BJ (cell line): ENCODE results near the gene RAP2A. TPM values are rescaled to one million over a fixed set of nuclear protein-coding genes. Genes with fewer than 3 reads are reported as not detected.

Experiments used
- CTCF ChIA-PET: fragments of 350-600 bp; formaldehyde crosslinking; extraction: SDS; loops from one replicate; lab custom pipeline; 2021; ENCODE audit warnings: antibody characterized with exemption, inconsistent platforms; lab: Yijun Ruan, JAX
- POLR2A ChIA-PET: fragments of 300-600 bp; sonication (Branson Sonifier 250); formaldehyde crosslinking; extraction: SDS; loops from one replicate; lab custom pipeline; 2021; ENCODE audit warnings: antibody characterized with exemption; lab: Charles Lee
- DNase-seq: peaks from one replicate; pipeline ENCODE4 v3.0.0-alpha.2; 2011; ENCODE audit warnings: low read depth
- H3K27me3 ChIP-seq: 2 replicates; pipeline ENCODE4 v1.6.0; 2011; ENCODE audit warnings: low read length; ENCODE audit not compliant: control insufficient read depth, insufficient read depth
- H3K36me3 ChIP-seq: 2 replicates; pipeline ENCODE4 v1.5.1; 2011; ENCODE audit warnings: low read length; ENCODE audit not compliant: control insufficient read depth, insufficient read depth
- H3K4me3 ChIP-seq: 2 replicates; pipeline ENCODE4 v1.5.1; 2011; ENCODE audit warnings: low read depth, mild to moderate bottlenecking, control low read depth, low read length
- CTCF ChIP-seq: IDR thresholded peaks from 2 replicates; pipeline ENCODE4 v1.5.1; 2011; ENCODE audit warnings: low read depth, mild to moderate bottlenecking, control low read depth, inconsistent platforms, low read length, moderate library complexity; ENCODE audit not compliant: insufficient read depth
- polyA plus RNA-seq: library from polyadenylated mRNA; depleted of rRNA; stranded (reverse); fragments of >200 nt; gene quantifications from 2 replicates; pipeline ENCODE4 v1.2.3, GENCODE V29; 2011

The RAP2A gene
- polyA plus RNA-seq, 1 experiment: 8.3 TPM

DNA sequence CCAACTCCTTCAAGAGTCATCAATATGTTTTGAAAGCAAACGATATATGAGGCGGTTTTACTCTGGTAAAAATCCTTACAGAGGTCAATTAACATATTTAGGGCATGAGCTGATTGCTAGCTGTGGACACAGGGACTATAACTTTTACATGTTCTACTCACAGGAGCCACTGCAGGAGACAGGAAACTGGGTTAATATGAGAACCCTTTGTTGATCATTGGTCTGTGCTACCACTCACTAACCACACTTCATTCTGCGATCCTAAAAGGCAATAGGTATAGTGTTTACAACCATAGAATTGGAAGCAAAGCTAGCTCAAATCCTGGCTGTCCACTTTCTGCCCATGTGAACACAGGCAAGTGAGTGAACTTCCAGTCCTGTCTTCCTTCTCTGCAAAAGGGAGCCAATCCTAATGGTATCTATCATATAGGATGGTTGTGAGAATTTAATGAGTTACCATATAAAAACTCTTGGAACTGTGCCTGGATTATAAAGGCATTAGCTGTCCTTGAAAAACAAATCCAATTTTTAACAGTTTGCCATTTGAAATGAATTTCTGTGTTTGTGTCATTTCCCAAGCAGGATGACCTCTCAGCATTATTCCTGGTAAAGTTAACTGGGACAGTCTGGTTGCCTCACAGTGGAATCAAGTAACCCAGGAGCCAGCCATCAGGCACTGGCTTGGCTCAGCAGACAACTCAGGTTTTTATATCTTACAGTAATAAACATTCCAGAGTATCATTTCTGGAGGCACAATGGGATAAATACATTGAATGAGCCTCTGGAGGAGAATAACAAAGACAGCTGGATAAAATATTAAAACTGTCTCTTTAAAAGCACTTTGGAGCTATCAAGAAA lies 29.8 kb upstream of the RAP2A start:
- TF ChIP-seq CTCF: no peak
- ChIA-PET POLR2A (no interaction called here), CTCF (interaction anchor here (1.0 kb wide), 1 partner anchor 13 kb away, joined by 3 read pairs; no protein-coding TSS in a partner anchor)
- no peak for DNase-seq
- no peak overlapping the region for H3K4me3 ChIP-seq
- no peaks in the 10 kb centered on the region for H3K27me3 ChIP-seq
- no peaks in the 10 kb centered on the region for H3K36me3 ChIP-seq

DNA sequence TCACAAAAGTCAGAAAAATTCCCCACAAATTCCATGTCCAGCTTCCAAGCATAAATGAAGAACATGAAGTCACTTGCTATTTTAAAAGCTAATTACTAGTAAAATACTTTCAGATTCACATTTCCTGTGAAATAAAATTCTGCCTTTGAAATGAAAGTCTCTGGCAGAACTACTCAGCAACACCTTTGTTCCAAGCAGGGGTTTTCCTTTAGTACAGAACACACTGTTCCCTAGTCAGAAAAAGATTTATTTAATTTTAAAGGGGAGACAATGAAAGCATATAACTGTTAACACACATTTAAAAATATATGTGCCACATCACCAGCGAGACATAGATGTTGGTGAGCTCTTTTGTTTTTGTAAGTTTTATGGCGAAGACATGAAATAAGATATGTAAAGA lies 26.4 kb upstream of the RAP2A start:
- DNase-seq: no peak
- Histone ChIP-seq H3K4me3 (no peak overlapping the region), H3K27me3 (no peaks in the 10 kb centered on the region; the same call in 1 of the 2 replicates), H3K36me3 (no peaks in the 10 kb centered on the region)
- POLR2A ChIA-PET: interaction anchor here (0.6 kb wide), 1 partner anchor 186 kb away, joined by 3 read pairs; no protein-coding TSS in a partner anchor
- TF ChIP-seq CTCF: no peak
- CTCF ChIA-PET: interaction anchor here (0.7 to 1.9 kb wide), 2 partner anchors 10 to 419 kb away, joined by 3 to 6 read pairs; no protein-coding TSS in a partner anchor

- H3K36me3 ChIP-seq: no peaks in the 10 kb centered on the region
- ChIA-PET CTCF (interaction anchor here (1.9 kb wide), 1 partner anchor 8 kb away, joined by 6 read pairs; no protein-coding TSS in a partner anchor), POLR2A (no interaction called here)
- no peak for TF ChIP-seq CTCF
- H3K27me3 ChIP-seq: no peaks in the 10 kb centered on the region; the same call in 1 of the 2 replicates
- H3K4me3 ChIP-seq: no peak overlapping the region
- DNase-seq: no peak
Observed at GRCh38 chr13:97408938-97409337, 25.0 kb upstream of the RAP2A start.

DNA sequence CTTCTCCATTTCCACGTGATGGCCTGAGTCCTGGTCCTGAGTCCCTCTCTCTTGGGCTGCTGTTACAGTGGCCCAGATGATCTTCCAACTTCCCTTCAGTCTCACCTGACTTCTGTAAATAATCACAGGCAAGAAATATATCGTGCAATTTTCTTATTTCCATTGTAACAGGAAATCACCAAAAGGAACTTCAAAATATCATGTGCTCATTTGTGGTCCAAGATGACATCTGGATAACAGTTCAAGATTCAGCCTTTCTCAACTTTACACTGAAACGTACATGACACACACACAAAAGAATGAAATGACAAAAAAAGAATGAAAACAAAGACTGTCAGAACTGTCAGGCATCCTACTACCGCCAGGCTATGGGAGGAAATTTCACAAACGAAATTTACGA lies 22.0 kb upstream of the RAP2A start:
- no peak overlapping the region for H3K4me3 ChIP-seq
- CTCF ChIA-PET: no interaction called here
- no peak for TF ChIP-seq CTCF
- H3K36me3 ChIP-seq: no peaks in the 10 kb centered on the region
- DNase-seq: no peak
- H3K27me3 ChIP-seq: no peaks in the 10 kb centered on the region; the same call in 1 of the 2 replicates
- POLR2A ChIA-PET: no interaction called here

- DNase-seq: no peak
- Histone ChIP-seq H3K4me3 (no peak overlapping the region), H3K36me3 (no peaks in the 10 kb centered on the region), H3K27me3 (no peaks in the 10 kb centered on the region; the same call in 1 of the 2 replicates)
- ChIA-PET POLR2A (no interaction called here), CTCF (no interaction called here)
- TF ChIP-seq CTCF: no peak
Observed at GRCh38 chr13:97413694-97414093, 20.3 kb upstream of the RAP2A start.
